ENCODE data around the gene MFAP2.
"Not testable (repeated sequence)": the region's sequence is repeated elsewhere in the genome, so short reads cannot be mapped to it uniquely, and the experiment has no call there.

MFAP2 gene

DNA sequence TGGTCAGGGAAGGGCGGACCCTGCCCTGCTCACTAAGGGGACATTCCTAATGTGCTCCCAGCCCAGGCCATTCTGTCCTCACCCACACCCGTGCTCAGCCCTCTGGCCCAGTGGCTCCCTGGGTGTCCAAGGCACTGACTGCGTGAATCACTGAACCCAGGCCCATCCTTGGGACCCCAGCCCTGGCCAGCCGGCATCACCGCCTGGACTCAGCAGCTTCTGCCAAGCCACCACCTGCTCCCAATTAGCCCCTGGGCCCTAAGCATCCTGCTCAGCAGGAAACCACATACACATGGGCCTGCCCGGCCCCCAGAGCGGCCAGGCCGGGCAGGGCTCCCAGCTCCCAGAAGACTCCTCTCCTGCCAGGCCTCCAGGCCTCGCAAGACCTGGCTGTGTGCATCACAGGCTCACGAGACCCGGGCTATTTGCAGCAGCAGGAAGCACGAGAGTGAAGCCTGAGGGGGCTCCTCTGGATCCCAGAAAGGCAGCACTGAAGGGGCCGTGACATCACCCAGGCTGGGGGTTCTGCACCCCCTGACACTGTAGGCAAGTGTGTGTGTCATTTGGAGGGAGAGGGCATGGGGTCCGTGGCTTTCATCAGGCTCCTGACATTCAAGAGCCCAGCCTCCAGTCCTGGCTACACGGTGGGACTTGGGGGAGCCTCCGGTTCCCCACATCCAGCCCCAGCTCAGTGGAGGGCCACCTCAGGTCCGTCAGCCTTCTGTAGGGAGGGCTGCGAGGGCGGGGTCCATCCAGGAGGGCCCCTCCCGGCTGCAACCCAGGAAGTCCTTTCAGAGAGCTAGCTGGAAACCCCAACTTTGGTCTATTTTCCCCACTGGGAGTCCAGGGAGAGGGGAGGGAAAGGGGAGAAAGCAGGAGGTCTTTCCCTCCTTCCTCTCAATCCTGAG lies 1.6 kb downstream of the MFAP2 start:
- DNase-seq, result no peak

DNA sequence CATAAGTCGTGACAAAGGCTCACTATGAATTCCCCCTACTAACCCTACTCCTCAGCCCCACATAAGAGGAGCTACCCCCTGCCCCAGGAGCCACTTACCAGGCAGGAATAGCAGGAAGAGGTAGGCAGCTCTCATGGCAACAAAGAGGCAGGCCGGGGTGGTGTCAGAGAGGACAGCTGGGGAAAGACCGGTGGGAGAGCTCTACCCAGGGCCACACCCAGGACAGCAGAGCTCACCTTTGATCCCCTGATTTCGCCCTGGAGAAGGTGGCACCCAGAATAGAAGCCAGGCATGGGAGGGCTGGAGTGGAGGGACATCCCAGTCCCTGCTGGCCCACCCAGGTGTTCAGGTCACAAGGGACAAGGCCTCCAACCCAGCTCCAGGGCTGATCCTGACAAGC lies 2.3 kb downstream of the MFAP2 start:
- DNase-seq, result no peak

- DNase-seq, result no peak
These were observed 3.0 kb downstream of the MFAP2 start for GRCh38 chr1:16977377-16977776.

- no peak for DNase-seq
These were observed 3.5 kb downstream of the MFAP2 start for GRCh38 chr1:16976966-16977365.

DNA sequence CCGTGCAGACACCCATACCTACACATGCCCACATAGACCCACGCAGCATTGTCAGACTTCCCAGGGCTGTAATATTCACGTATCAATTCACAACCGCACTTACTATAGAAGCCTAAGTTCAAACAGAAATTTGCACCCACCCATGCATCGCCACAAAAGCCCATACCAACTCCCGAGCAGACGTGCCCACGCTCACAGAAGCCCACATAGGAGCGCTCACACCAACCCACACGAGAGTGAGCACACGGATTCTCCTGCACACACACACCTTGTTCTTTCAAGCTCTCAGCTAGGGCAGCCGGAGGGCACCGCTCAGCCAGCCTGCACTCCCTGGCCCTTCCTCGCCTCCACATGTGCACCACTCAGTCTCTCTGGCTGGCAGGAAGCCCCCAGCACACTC lies 4.6 kb downstream of the MFAP2 start:
- DNase-seq, result no peak

DNA sequence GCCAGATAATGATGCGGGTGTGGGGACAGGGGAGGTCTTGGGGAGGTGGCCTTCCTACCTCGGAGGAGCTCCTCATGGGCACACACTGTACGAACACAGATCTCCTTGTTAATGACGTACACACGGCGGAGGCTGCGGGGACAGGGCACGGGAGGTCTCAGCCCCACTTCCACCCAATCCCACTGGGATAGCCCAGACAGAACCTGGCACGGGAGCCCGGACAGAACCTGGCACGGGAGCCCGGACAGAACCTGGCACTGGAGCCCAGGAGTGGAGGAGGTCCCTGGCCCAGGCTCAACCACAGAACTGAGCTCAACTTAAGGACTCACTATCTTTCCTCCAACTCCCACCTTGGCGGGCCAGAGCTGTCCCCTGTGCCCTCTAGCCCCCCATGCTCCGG lies 5.2 kb downstream of the MFAP2 start:
- no peak for DNase-seq

GRCh38 chr1:16973215-16973614 lies 7.2 kb downstream of the MFAP2 start:
- no peak for DNase-seq

- no peak for DNase-seq
These were observed 8.1 kb downstream of the MFAP2 start for GRCh38 chr1:16972189-16972895.

- no peak for DNase-seq
These were observed 8.9 kb downstream of the MFAP2 start for GRCh38 chr1:16971341-16972188.

DNA sequence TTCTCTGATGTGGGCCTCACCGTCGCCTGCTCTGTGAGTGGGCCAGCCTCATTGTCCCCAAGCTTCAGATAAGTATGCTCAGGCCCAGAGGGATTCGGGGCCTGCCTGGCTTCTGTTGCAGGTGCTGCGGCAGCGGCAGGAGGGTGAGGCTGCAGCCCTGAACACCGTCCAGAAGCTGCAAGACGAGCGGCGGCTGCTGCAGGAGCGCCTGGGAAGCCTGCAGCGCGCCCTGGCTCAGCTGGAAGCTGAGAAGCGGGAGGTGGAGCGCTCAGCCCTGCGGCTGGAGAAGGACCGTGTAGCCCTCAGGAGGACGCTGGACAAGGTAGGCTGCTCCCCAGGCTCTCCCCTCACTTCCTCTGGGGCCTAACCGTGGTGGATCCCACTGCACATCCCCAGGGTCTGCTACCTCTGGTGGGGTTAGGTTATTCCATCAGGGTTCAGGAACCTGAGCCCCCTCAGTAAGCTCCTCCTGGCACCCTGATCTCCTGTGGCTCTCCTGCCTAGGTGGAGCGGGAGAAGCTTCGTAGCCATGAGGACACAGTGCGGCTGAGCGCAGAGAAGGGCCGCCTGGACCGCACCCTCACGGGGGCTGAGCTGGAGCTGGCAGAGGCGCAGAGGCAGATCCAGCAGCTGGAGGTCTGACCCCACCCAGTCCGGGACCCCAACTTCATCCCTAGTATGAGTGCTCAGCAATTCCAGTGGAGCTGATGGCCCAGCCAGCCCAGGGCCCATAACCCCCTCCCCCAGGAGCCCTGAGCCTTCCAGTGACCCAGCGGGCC lies 10.1 kb downstream of the MFAP2 start:
- no peak for DNase-seq

DNA sequence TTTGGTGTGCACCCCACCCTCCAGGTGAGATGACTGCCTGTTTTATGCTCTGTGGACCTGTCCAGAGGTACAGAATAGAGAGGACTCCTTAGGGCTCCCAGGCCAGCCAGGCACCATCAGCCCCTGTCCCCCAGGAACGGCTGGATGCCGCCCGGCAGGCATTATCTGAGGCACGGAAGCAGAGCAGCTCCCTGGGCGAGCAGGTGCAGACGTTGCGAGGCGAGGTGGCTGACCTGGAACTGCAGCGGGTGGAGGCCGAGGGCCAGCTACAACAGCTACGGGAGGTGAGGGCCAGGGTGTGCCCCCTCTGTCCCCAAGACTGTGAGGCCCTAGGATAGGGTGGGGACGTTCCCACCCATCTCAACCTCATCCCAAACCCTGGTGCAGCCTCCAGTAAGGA lies 10.8 kb downstream of the MFAP2 start:
- no peak for DNase-seq

GRCh38 chr1:16969057-16969611 lies 11.3 kb downstream of the MFAP2 start:
- no peak for DNase-seq

DNA sequence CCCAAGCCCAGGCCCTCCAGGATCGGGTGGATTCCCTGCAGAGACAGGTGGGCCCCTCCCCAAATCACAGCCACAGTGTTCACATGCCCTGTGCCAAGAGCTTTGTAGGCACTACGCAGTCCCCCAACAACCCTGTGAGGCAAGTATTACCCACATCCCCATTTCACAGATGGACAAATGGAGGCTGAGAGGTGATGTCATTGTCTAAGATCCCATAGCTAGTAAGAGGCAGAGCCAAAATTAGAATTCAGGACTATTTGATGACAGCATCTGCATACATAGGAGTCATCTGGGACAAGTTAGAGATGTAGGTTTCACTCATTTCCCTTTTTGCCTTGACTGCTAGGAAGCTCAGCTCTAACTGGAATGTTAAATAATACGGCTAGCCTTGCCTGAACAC lies 12.0 kb downstream of the MFAP2 start:
- DNase-seq, result no peak

GRCh38 chr1:16967962-16968361 lies 12.5 kb downstream of the MFAP2 start:
- no peak for DNase-seq

GRCh38 chr1:16967095-16967575 lies 13.3 kb downstream of the MFAP2 start:
- DNase-seq, result no peak

DNA sequence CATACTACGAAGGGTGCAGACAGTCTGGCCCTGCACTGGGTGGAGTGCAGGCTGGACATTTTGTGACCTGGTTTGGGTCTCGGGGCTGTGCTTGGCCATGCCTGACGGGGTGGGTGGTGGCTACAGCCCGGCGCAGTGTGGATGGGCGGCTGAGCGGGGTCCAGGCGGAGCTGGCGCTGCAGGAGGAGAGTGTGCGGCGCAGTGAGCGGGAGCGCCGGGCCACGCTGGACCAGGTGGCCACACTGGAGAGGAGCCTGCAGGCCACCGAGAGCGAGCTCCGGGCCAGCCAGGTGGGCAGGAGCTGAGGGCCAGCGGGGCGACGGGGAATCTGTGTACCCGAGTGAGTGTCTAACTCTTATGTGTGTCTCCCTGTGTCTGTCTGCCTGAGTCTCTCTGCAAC lies 14.1 kb downstream of the MFAP2 start:
- DNase-seq, result no peak

DNA sequence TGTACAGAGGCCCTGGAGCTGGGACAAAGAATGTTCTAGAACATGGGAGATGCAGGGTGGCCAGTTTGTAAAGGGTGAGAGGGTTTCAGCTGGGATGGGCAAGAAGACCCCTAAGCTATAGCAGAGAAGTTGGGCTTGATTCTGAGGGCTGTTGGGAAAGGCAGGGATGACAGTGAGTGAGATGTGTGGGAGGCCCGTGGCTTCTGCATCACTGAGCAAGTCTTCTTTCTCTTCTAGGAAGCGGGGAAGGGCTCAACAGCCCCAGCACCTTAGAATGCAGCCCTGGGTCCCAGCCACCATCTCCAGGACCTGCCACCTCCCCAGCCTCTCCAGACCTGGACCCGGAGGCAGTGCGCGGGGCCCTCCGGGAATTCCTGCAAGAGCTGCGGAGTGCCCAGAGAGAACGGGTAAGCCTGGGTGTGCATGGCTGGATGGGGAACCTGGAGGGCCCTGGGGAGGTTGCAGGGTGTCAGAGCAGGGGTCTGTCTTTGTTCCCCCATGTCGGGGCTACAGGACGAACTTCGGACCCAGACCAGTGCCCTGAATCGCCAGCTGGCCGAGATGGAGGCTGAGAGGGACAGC lies 14.8 kb downstream of the MFAP2 start:
- no peak for DNase-seq

DNA sequence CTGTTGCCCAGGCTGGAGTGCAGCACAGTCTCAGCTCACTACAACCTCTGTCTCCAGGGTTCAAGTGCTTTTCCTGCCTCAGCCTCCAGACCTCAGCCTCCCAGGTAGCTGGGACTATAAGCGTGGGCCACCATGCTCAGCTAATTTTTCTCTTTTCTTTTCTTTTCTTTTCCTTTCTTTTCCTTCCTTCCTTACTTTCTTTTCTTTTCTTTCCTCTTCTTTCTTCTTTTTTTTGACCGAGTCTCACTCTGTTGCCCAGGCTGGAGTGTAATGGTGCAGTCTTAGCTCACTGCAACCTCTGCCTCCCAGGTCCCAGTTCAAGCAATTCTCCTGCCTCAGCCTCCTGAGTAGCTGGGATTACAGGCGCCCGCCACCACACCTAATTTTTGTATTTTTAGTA lies 16.3 kb downstream of the MFAP2 start:
- DNase-seq, result not testable (repeated sequence)

DNA sequence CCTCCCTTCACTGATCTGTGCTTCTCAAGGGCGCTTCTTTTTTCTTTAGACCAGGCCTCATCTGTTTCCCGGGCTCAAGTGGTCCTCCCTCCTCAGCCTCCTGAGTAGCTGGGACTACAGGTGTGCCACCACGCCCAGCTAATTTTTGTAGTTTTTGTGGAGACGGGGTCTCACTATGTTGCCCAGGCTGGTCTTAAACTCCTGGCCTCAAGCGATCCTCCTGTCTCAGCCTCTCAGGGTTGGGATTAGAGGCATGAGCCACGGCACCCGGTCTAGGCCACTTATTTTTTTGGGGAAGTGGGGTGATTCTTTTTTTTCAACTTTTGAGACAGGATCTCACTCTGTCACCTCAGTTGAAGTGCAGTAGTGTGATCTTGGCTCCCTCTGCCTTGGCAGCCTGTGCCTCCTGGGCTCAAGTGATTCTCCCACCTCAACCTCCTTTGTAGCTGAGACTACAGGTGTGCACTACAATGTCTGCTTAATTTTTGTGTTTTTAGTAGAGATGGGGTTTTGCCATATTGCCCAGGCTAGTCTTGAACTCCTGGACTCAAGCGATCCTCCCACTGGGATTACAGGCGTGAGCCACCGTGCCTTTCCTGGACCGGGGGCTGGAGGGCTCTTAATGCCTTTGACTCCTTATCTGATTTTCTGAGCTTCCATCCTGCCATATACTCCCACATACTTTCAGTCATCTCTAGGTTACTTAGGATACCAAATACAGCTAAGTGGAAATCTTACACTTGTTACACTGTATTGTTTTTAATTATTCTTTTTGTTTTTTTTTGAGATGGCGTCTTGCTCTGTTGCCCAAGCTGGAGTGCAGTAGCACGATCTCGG lies 18.9 kb downstream of the MFAP2 start:
- DNase-seq, result no peak

DNA sequence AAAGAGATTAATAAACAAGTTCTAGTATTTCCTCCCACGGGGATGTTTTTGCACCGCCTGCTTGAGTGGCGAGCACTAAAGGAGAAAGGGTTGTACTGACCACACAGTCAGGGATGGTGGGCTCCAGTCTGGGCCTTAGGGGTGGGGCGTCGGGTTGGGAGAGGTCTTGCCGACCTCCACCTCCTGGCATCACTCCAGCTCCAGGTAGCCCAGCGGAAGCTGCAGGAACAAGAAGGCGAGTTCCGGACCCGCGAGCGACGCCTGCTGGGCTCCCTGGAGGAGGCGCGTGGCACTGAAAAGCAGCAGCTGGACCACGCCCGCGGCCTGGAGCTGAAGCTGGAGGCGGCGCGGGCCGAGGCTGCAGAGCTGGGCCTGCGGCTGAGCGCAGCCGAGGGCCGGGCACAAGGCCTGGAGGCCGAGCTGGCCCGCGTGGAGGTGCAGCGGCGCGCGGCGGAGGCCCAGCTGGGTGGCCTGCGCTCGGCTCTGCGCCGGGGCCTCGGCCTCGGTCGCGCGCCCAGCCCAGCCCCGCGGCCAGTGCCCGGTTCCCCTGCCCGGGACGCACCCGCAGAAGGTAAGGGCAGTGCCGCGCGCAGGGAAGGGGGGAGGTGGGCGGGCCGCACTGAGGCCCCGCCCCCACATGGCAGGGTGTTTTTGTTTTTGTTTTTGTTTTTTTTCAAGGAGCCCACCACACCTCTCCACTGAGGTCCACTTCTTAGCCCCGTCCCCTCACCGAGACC lies 19.7 kb downstream of the MFAP2 start:
- DNase-seq, result no peak

Data from NCI-H82 (cell line).